HCT116 (cell line): ENCODE data around the gene HEMK1. TPM values are rescaled to one million over a fixed set of nuclear protein-coding genes. Genes with fewer than 3 reads are reported as not detected.

Experiments
- ATAC-seq: fragments of 200-7000 bp; cut with Tn5 transposase; 2 replicates; pipeline ENCODE4 v1.9.1; 2020; ENCODE audit warnings: mild to moderate bottlenecking, moderate library complexity
- BruUV-seq: library from RNA; stranded (reverse); fragments of 400-500 nt; replicated peaks from 2 replicates; lab custom pipeline; 2021; lab: Mats Ljungman, UMichigan
- CTCF ChIA-PET: fragments of 300-600 bp; sonication (Branson Sonifier 250); formaldehyde crosslinking; loops from one replicate; lab custom pipeline; 2021; ENCODE audit warnings: antibody characterized with exemption; lab: Charles Lee
- POLR2A ChIA-PET: fragments of 300-600, 350-600 bp; sonication (Branson Sonifier 250); formaldehyde crosslinking; loops from one replicate; lab custom pipeline; 2021; ENCODE audit warnings: antibody characterized with exemption; lab: Charles Lee
- RAD21 ChIA-PET, 2 experiments: fragments of 300-600 bp; sonication (Branson Sonifier 250); formaldehyde crosslinking; loops; one replicate each; lab custom pipeline; 2023; ENCODE audit warnings: low total read pairs in 2 of 2; ENCODE audit not compliant: uncharacterized antibody in 2 of 2, unreplicated experiment in 2 of 2, low non-redundant PET in 1 of 2; lab: Charles Lee
- DNase-seq: peaks from one replicate; pipeline ENCODE4 v3.0.0-alpha.2; 2010; ENCODE audit warnings: low read depth, low spot score
- H2AFZ ChIP-seq: fragments of 200-600 bp; shearing (Covaris generic), sonication (generic); 2 replicates; pipeline ENCODE4 v1.6.1; 2017; ENCODE audit warnings: low read depth, mixed run types, mixed read lengths, antibody characterized with exemption, low read length; ENCODE audit not compliant: poor library complexity, severe bottlenecking
- H3K27ac ChIP-seq: 2 replicates; pipeline ENCODE4 v1.5.1; 2012; ENCODE audit warnings: low read depth, low read length
- H3K27me3 ChIP-seq: fragments of 200-600 bp; sonication (generic); 2 replicates; pipeline ENCODE4 v1.6.1; 2016; ENCODE audit warnings: mixed run types, low read length, mixed read lengths; ENCODE audit not compliant: insufficient read depth
- H3K36me3 ChIP-seq, 2 experiments: fragments of 200-500 bp in 1 of 2; fragments of 200-600 bp in 1 of 2; sonication (Bioruptor generic) in 1 of 2; sonication (generic) in 1 of 2; 2 replicates each; pipeline versions ENCODE4 v1.5.1 to v1.6.1; 2014 to 2016; ENCODE audit warnings: low read length in 2 of 2, inconsistent platforms in 1 of 2, mixed read lengths in 1 of 2, mixed run types in 1 of 2; ENCODE audit not compliant: insufficient read depth in 2 of 2, control insufficient read depth in 1 of 2
- H3K4me1 ChIP-seq, 2 experiments: fragments of 200-600 bp in 1 of 2; sonication (generic) in 1 of 2; 2 replicates each; pipeline versions ENCODE4 v1.5.1 to v1.6.1; 2012 to 2017; ENCODE audit warnings: low read length in 2 of 2, inconsistent platforms in 1 of 2, mild to moderate bottlenecking in 1 of 2, mixed read lengths in 1 of 2, mixed run types in 1 of 2, moderate library complexity in 1 of 2; ENCODE audit not compliant: insufficient read depth in 2 of 2, control insufficient read depth in 1 of 2
- H3K4me2 ChIP-seq: fragments of 200-600 bp; sonication (generic); 2 replicates; pipeline ENCODE4 v1.6.1; 2017; ENCODE audit warnings: mixed run types, low read length, mixed read lengths
- H3K4me3 ChIP-seq, 2 experiments: fragments of 200-600 bp in 1 of 2; sonication (generic) in 1 of 2; replicated peaks in 1 of 2; 2 replicates each; pipeline ENCODE4 v1.5.1; 2011 to 2016; ENCODE audit warnings: low read length in 2 of 2, control low read depth in 1 of 2, low read depth in 1 of 2, mild to moderate bottlenecking in 1 of 2, mixed read lengths in 1 of 2, mixed run types in 1 of 2
- H3K79me2 ChIP-seq: fragments of 200-600 bp; sonication (generic); 2 replicates; pipeline ENCODE4 v1.6.1; 2017; ENCODE audit warnings: mild to moderate bottlenecking, mixed run types, low read length, moderate library complexity, mixed read lengths; ENCODE audit not compliant: insufficient read depth
- H3K9ac ChIP-seq: fragments of 200-600 bp; sonication (generic); 2 replicates; pipeline ENCODE4 v1.6.1; 2016; ENCODE audit warnings: low read length, mixed read lengths
- H3K9me2 ChIP-seq: fragments of 200-600 bp; sonication (generic), shearing (Covaris generic); 2 replicates; pipeline ENCODE4 v1.6.1; 2017; ENCODE audit warnings: mixed run types, mild to moderate bottlenecking, moderate library complexity; ENCODE audit not compliant: insufficient read depth
- H3K9me3 ChIP-seq, 2 experiments: fragments of 200-500 bp in 1 of 2; fragments of 200-600 bp in 1 of 2; sonication (Bioruptor generic) in 1 of 2; sonication (generic) in 1 of 2; 2 replicates each; pipeline ENCODE4 v1.6.1; 2014 to 2017; ENCODE audit warnings: low read length in 2 of 2, mixed read lengths in 2 of 2, inconsistent platforms in 1 of 2, low read depth in 1 of 2, mild to moderate bottlenecking in 1 of 2, mixed run types in 1 of 2, moderate library complexity in 1 of 2; ENCODE audit not compliant: control insufficient read depth in 1 of 2, insufficient read depth in 1 of 2
- H4K20me1 ChIP-seq: fragments of 200-600 bp; sonication (generic), shearing (Covaris generic); 2 replicates; pipeline ENCODE4 v1.6.1; 2017; ENCODE audit warnings: mixed run types, mild to moderate bottlenecking, moderate library complexity; ENCODE audit not compliant: insufficient read depth
- CBX3 ChIP-seq: IDR thresholded peaks from 2 replicates; pipeline ENCODE4 v1.6.1; 2012; ENCODE audit warnings: low read depth
- EGR1 ChIP-seq: IDR thresholded peaks from 2 replicates; pipeline ENCODE4 v1.6.1; 2012; ENCODE audit warnings: low read depth
- EZH2 ChIP-seq: fragments of 200-600 bp; sonication (generic); IDR thresholded peaks from 2 replicates; pipeline ENCODE4 v1.6.1; 2017; ENCODE audit warnings: antibody characterized with exemption, mixed run types
- EZH2phosphoT487 ChIP-seq: fragments of 200-600 bp; IDR thresholded peaks from 2 replicates; pipeline ENCODE4 v1.6.1; 2018; ENCODE audit warnings: antibody characterized with exemption, borderline replicate concordance
- POLR2A ChIP-seq: IDR thresholded peaks from 2 replicates; pipeline ENCODE4 v1.7.0; 2011; ENCODE audit warnings: borderline replicate concordance; ENCODE audit not compliant: insufficient read depth, insufficient read length; ENCODE audit errors: extremely low read depth
- RAD21 ChIP-seq: IDR thresholded peaks from 2 replicates; pipeline ENCODE4 v1.6.1; 2012; ENCODE audit warnings: low read depth, mild to moderate bottlenecking
- SP1 ChIP-seq: IDR thresholded peaks from 2 replicates; pipeline ENCODE4 v1.6.1; 2012; ENCODE audit warnings: low read depth
- SRF ChIP-seq: IDR thresholded peaks from 2 replicates; pipeline ENCODE4 v1.6.1; 2012; ENCODE audit warnings: low read depth
- TCF7L2 ChIP-seq: IDR thresholded peaks from 2 replicates; pipeline ENCODE4 v1.7.0; 2011; ENCODE audit warnings: borderline replicate concordance, inconsistent platforms; ENCODE audit not compliant: insufficient read depth, insufficient read length; ENCODE audit errors: extremely low read depth
- ZFX ChIP-seq: fragments of 450-650 bp; IDR thresholded peaks from 2 replicates; pipeline ENCODE4 v1.6.1; 2017
- intact Hi-C: fragments of 100-400 bp; cut with micrococcal nuclease; formaldehyde crosslinking; loops from 2 replicates; pipeline ENCODE4 v1.10.0; 2022
- total RNA-seq: library from RNA; stranded (reverse); gene quantifications from one replicate; pipeline ENCODE4 v1.2.1, GENCODE V29; 2021; ENCODE audit not compliant: unreplicated experiment
- TF ChIP-seq, protein P1 (sequence below): IDR thresholded peaks from 2 replicates; pipeline ENCODE4 v1.6.1; 2011; ENCODE audit warnings: mild to moderate bottlenecking, low read length, moderate library complexity; ENCODE audit not compliant: insufficient replicate concordance; ENCODE audit errors: extremely low read depth
- TF ChIP-seq, protein P2 (sequence below), 3 experiments: fragments of 200-600 bp in 1 of 3; sonication (generic) in 1 of 3; IDR thresholded peaks in 2 of 3; conservative IDR thresholded peaks in 1 of 3; 2 replicates each; pipeline ENCODE4 v1.5.1; 2012 to 2017; ENCODE audit warnings: low read depth in 2 of 3, low read length in 2 of 3, antibody characterized with exemption in 1 of 3, borderline replicate concordance in 1 of 3, control low read depth in 1 of 3, mild to moderate bottlenecking in 1 of 3, mixed read lengths in 1 of 3, mixed run types in 1 of 3, moderate library complexity in 1 of 3; ENCODE audit not compliant: insufficient read depth in 1 of 3
- TF ChIP-seq, protein P3 (sequence below): IDR thresholded peaks from 2 replicates; pipeline ENCODE4 v1.6.1; 2012
- TF ChIP-seq, protein P4 (sequence below): IDR thresholded peaks from 2 replicates; pipeline ENCODE4 v1.6.1; 2012

Gene HEMK1
- total RNA-seq, 1 experiment from 2014 or later: 20.5 TPM

DNA sequence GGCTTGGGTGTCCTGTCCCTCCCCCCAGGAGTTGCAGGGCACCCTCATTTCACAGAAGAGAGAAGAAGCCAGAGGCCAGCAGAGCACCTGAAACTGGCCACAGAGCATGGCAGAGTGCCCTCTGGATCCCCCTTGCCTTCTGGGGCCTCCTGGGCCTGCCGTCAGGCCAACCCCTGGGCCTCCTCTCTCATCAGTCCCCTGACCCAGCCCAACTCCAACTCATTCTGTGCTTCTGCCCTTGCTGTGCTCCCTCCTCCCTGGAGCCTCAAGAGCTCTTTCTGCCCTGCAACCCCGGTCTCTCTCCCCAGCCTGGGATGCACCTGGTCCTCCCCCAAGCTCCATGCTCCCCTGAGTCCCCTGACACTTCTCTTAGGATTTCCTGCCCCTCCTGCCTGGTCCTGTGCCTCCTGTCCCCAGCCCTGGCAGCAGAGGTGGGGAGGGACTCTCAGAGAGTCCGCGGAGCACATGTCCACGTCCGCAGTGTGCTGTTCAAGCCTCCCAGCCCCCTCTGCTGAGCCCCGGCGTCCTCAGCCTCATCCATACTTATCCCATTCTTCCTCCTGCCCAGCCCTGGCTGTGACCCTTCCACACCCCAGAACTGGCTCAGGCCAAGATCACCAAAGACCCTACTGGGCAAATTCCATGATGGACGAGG lies 35.4 kb upstream of the HEMK1 start:
- intact Hi-C loops: no loop called here

DNA sequence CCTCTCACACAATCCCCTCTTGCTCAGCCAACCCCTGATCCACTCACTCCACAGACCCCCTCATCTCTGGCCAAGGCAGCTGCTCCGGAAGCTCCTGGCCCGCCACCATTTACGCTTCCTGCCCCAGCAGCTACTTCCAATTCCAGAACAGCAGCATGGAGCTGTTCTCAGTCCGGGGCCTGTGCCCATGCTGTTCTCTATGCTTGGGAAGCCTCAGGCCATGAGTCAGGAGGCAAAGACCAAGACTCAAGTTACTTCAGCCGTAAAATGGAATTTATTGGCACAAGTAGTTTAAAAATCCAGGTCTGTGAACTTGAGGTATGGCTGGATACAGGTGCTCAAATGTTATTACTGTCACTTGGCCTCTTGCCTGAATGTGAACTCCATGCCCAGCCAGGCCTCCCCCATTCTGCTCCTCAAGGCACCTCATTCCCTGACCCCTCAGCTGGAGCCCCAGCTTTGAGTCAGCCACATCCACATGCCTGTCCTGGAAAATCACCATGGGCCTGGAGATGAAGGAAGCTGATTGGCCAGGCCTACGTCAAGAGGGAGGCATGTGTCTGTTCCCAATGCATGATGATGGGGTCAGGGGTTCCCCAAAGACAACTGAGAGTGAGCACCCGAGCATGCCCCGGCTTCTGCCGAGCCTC lies 34.5 kb upstream of the HEMK1 start:
- POLR2A ChIA-PET: no interaction called here
- TF ChIP-seq, protein P1, sequence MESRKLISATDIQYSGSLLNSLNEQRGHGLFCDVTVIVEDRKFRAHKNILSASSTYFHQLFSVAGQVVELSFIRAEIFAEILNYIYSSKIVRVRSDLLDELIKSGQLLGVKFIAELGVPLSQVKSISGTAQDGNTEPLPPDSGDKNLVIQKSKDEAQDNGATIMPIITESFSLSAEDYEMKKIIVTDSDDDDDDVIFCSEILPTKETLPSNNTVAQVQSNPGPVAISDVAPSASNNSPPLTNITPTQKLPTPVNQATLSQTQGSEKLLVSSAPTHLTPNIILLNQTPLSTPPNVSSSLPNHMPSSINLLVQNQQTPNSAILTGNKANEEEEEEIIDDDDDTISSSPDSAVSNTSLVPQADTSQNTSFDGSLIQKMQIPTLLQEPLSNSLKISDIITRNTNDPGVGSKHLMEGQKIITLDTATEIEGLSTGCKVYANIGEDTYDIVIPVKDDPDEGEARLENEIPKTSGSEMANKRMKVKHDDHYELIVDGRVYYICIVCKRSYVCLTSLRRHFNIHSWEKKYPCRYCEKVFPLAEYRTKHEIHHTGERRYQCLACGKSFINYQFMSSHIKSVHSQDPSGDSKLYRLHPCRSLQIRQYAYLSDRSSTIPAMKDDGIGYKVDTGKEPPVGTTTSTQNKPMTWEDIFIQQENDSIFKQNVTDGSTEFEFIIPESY: no peak
- TF ChIP-seq ZFX (no peak), SP1 (no peak)
- TF ChIP-seq, protein P2, sequence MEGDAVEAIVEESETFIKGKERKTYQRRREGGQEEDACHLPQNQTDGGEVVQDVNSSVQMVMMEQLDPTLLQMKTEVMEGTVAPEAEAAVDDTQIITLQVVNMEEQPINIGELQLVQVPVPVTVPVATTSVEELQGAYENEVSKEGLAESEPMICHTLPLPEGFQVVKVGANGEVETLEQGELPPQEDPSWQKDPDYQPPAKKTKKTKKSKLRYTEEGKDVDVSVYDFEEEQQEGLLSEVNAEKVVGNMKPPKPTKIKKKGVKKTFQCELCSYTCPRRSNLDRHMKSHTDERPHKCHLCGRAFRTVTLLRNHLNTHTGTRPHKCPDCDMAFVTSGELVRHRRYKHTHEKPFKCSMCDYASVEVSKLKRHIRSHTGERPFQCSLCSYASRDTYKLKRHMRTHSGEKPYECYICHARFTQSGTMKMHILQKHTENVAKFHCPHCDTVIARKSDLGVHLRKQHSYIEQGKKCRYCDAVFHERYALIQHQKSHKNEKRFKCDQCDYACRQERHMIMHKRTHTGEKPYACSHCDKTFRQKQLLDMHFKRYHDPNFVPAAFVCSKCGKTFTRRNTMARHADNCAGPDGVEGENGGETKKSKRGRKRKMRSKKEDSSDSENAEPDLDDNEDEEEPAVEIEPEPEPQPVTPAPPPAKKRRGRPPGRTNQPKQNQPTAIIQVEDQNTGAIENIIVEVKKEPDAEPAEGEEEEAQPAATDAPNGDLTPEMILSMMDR (IDR thresholded peaks at IDR 0.05 in 2 of 3, conservative IDR thresholded peaks at IDR 0.05 in 1 of 3; ENCODE audit: borderline replicate concordance in 1 of 3, insufficient read depth in 1 of 3, low read depth in 2 of 3, low read length in 2 of 3): no peak

More for the DNA sequence above, 35.4 kb upstream of the HEMK1 start:
- POLR2A ChIA-PET: no interaction called here
- Histone ChIP-seq H3K27me3 (peaks cover 20% of the 10 kb centered on the region; the same call in 1 of the 2 replicates), H3K9me2 (no peaks in the 10 kb centered on the region), H3K79me2 (no peaks in the 10 kb centered on the region), H3K27ac (no peak overlapping the region), H3K4me1 (peaks cover 0 to 11% of the 10 kb centered on the region in 2 experiments; a peak in 2 of 4 replicates), H3K36me3 (no peaks in the 10 kb centered on the region), H2AFZ (no peak overlapping the region), H3K4me2 (no peak overlapping the region), H4K20me1 (no peaks in the 10 kb centered on the region), H3K9me3 (no peaks in the 10 kb centered on the region), H3K9ac (no peak overlapping the region), H3K4me3 (no peak overlapping the region)
- BruUV-seq: no TSS peak
- DNase-seq (no peak), ATAC-seq (no peak)
- TF ChIP-seq EZH2phosphoT487 (no peak), EGR1 (no peak), CBX3 (no peak), RAD21 (no peak), POLR2A (no peak), EZH2 (no peak), SRF (no peak), ZFX (no peak), SP1 (no peak), TCF7L2 (no peak)
- TF ChIP-seq, protein P3, sequence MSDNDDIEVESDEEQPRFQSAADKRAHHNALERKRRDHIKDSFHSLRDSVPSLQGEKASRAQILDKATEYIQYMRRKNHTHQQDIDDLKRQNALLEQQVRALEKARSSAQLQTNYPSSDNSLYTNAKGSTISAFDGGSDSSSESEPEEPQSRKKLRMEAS: no peak
- TF ChIP-seq, protein P4, sequence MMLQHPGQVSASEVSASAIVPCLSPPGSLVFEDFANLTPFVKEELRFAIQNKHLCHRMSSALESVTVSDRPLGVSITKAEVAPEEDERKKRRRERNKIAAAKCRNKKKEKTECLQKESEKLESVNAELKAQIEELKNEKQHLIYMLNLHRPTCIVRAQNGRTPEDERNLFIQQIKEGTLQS: no peak
- RAD21 ChIA-PET: no interaction called here
- CTCF ChIA-PET: no interaction called here

More for the DNA sequence above, 34.5 kb upstream of the HEMK1 start:
- CTCF ChIA-PET: interaction anchor here (1.1 kb wide), 1 partner anchor 77 kb away, joined by 3 read pairs; the partner anchor contains the start of gene CISH
- Histone ChIP-seq H3K27me3 (peaks cover 20% of the 10 kb centered on the region; the same call in 1 of the 2 replicates), H3K4me2 (no peak overlapping the region), H3K27ac (no peak overlapping the region), H3K36me3 (no peaks in the 10 kb centered on the region), H3K9me3 (no peaks in the 10 kb centered on the region), H3K79me2 (no peaks in the 10 kb centered on the region), H3K9ac (no peak overlapping the region), H3K4me1 (peaks cover 0 to 11% of the 10 kb centered on the region in 2 experiments; a peak in 2 of 4 replicates), H2AFZ (no peak overlapping the region), H3K9me2 (no peaks in the 10 kb centered on the region), H4K20me1 (no peaks in the 10 kb centered on the region), H3K4me3 (no peak overlapping the region)
- DNase-seq (no peak), ATAC-seq (no peak)
- intact Hi-C loops: no loop called here
- no TSS peak for BruUV-seq
- RAD21 ChIA-PET: no interaction called here
